Prostate gland (tissue), 2 donors: ENCODE results near the gene LRRC18.

ENCODE experiments used
- POLR2A ChIP-seq: fragments of 450-650 bp; IDR thresholded peaks from one replicate; pipeline ENCODE4 v1.6.1; 2016; ENCODE audit warnings: antibody characterized with exemption, mild to moderate bottlenecking
- TF ChIP-seq, protein P1 (sequence below), 4 experiments: fragments of 200-600 bp in 2 of 4; fragments of 450-650 bp in 2 of 4; sonication (generic) in 2 of 4; IDR thresholded peaks; 1 replicate in 3 of 4; 2 replicates in 1 of 4; pipeline ENCODE4 v1.5.1; 2016 to 2019; ENCODE audit warnings: antibody characterized with exemption in 4 of 4, mild to moderate bottlenecking in 2 of 4, moderate library complexity in 2 of 4

DNA sequence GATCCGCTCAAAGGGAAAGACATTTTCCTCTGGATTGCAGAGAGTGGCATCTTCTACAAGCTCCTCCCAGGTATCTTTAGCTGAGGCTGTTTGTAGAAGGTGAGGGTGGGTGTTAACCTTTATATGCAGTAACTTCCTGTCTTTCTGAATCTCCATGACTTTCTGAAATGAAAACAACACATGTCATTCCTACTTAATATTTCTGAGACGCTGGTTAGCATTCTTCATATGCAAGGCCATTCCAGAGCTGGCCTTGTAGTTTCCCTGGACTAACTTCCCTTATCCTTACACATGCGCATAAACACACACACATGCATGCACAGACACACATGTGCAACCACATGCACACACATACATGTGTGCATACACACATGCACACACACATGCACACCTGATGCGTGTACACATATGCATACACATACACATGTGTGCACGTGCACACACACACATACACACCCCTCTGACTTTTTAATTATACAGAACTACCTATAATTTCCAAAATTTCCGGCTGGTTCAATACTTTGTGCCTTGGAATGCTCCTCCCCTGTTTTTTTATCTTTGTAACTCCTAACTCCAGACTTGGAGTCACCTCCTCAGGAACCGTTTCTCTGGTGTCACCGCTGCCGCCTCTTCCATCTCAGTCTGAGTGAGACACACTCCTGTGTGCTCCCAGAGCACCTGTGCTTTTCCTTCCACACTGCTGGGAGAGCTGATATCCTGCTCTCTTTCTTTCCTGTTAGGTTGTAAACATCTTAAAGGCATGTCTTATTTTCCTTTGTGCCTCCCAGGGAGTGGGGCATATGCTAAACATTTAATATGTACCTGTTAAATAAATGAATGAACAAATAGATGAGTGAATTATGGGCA is 55.2 kb downstream of the LRRC18 start:
- TF ChIP-seq POLR2A = no peak
- TF ChIP-seq, protein P1, sequence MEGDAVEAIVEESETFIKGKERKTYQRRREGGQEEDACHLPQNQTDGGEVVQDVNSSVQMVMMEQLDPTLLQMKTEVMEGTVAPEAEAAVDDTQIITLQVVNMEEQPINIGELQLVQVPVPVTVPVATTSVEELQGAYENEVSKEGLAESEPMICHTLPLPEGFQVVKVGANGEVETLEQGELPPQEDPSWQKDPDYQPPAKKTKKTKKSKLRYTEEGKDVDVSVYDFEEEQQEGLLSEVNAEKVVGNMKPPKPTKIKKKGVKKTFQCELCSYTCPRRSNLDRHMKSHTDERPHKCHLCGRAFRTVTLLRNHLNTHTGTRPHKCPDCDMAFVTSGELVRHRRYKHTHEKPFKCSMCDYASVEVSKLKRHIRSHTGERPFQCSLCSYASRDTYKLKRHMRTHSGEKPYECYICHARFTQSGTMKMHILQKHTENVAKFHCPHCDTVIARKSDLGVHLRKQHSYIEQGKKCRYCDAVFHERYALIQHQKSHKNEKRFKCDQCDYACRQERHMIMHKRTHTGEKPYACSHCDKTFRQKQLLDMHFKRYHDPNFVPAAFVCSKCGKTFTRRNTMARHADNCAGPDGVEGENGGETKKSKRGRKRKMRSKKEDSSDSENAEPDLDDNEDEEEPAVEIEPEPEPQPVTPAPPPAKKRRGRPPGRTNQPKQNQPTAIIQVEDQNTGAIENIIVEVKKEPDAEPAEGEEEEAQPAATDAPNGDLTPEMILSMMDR (IDR thresholded peaks at IDR 0.05) = no peak
